Gastroesophageal sphincter (tissue), 4 donors: ENCODE measurements around the gene TPRX1. TPM values are rescaled to one million over a fixed set of nuclear protein-coding genes. Genes with fewer than 3 reads are reported as not detected.
"Not testable (repeated sequence)": the region's sequence is repeated elsewhere in the genome, so short reads cannot be mapped to it uniquely, and the experiment has no call there.

ENCODE experiments used
- ATAC-seq: fragments of 150-250 bp; one replicate; pipeline ENCODE4 v1.9.1; 2016; ENCODE audit warnings: mild to moderate bottlenecking, moderate library complexity
- H3K27ac ChIP-seq, 4 donors: fragments of 200-600 bp; sonication (generic) in 3 of 4; 1 replicate in 3 of 4; 2 replicates in 1 of 4; pipeline ENCODE4 v1.5.1; 2016 to 2019
- H3K27me3 ChIP-seq: fragments of 200-600 bp; sonication (generic); one replicate; pipeline ENCODE4 v1.5.1; 2019
- H3K36me3 ChIP-seq, 2 donors: fragments of 200-600 bp; sonication (generic); one replicate each; pipeline ENCODE4 v1.5.1; 2019; ENCODE audit warnings: control low read depth in 1 of 2
- H3K4me1 ChIP-seq, 3 donors: fragments of 200-600 bp; sonication (generic); 1 replicate in 2 of 3; 2 replicates in 1 of 3; pipeline ENCODE4 v1.5.1; 2016 to 2019; ENCODE audit warnings: control low read depth in 2 of 3
- H3K4me3 ChIP-seq, 2 donors: fragments of 200-600 bp; sonication (generic); one replicate each; pipeline ENCODE4 v1.5.1; 2019; ENCODE audit warnings: mild to moderate bottlenecking in 1 of 2, moderate library complexity in 1 of 2
- H3K9me3 ChIP-seq, 3 donors: fragments of 200-600 bp; sonication (generic); one replicate each; pipeline ENCODE4 v1.5.1; 2017 to 2019; ENCODE audit warnings: control low read depth in 2 of 3
- EP300 ChIP-seq: sonication (generic); formaldehyde crosslinking; IDR thresholded peaks from one replicate; pipeline ENCODE4 v1.6.1; 2017; ENCODE audit warnings: antibody characterized with exemption, mild to moderate bottlenecking
- POLR2A ChIP-seq, 2 donors: fragments of 450-650 bp; IDR thresholded peaks; one replicate each; pipeline ENCODE4 v1.6.1; 2017; ENCODE audit warnings: antibody characterized with exemption in 2 of 2, mild to moderate bottlenecking in 2 of 2, moderate library complexity in 1 of 2
- POLR2AphosphoS5 ChIP-seq: sonication (generic); formaldehyde crosslinking; IDR thresholded peaks from one replicate; pipeline ENCODE4 v1.6.1; 2017; ENCODE audit warnings: antibody characterized with exemption
- WGBS, 2 donors: methylation state at CpG; one replicate each; pipeline ENCODE4 v1.1.5; 2018; ENCODE audit warnings: low coverage in 1 of 2; 5-methylcytosine and 5-hydroxymethylcytosine counted together
- total RNA-seq, 4 donors: library from RNA; depleted of rRNA; stranded (reverse); fragments of >200 nt; gene quantifications; one replicate each; pipeline ENCODE4 v1.1.0, GENCODE V29; 2016
- TF ChIP-seq, protein P1 (sequence below), 4 experiments: fragments of 200-600 bp in 2 of 4; fragments of 450-650 bp in 2 of 4; sonication (generic) in 1 of 4; IDR thresholded peaks; one replicate each; pipeline ENCODE4 v1.5.1; 2017 to 2019; ENCODE audit warnings: antibody characterized with exemption in 4 of 4, mild to moderate bottlenecking in 2 of 4, moderate library complexity in 2 of 4

TPRX1 gene, protein sequence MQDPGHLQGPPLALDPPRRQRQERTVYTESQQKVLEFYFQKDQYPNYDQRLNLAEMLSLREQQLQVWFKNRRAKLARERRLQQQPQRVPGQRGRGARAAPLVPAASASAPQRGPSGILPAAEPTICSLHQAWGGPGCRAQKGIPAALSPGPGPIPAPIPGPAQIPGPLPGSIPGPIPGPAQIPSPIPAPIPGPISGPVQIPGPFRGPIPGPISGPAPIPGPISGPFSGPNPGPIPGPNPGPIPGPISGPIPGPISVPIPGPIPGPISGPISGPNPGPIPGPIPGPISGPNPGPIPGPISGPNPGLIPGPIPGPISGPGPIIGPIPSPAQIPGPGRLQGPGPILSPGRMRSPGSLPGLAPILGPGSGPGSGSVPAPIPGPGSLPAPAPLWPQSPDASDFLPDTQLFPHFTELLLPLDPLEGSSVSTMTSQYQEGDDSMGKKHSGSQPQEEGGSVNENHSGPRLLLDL
- total RNA-seq, result not detected

DNA sequence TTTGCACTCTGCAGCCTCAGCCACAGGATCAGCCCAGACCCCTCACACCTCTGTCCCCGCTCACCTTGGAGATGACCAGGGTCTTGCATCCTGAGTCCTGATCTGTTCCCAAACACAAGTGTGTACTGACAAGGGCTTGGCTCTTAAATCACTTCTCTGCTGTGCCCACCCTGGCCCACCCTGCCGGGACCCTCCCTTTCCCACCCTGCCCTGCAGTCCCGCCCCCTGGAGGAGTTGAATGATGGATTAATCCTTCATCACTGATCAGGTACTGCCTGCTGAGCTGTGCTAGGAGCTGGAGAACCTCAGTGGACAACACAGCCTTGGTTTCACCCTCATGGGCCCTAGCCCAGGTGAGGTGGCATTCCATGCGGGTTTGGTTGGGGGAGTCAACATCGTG, at the start of gene TPRX1:
Gene TPRX1, minus strand, starts transcription at position 101 of the 400 bp plus-strand sequence. Its CDS starts 12 bp downstream, at position 89.
- not testable (repeated sequence) for H3K27ac ChIP-seq, H3K4me3 ChIP-seq, H3K27me3 ChIP-seq, H3K36me3 ChIP-seq, ATAC-seq, H3K4me1 ChIP-seq, H3K9me3 ChIP-seq
- WGBS, 2 donors, result 80% methylated on average over 1 of the region's 5 CpGs; no CpG with 5 or more reads in 1 of the 2 donors

DNA sequence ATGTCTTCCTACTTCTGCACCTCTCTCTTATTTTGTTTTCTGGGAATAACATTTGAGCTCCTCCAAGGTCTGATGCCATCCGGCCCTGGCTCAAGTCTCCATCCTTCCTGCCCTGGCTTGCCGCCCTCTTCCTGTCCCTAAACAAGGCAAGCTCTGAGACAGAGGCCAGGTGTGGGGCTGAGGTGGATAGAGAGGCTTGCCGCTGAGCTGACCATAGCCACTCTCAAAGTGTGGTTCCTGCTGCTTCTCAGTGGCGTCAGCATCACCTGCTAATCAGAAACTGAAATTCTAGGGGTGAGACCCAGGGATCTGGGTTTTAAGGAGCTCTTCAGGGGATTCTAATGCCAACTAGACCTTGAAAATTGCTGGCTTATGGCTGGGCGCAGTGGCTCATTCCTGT, 48.7 kb upstream of the TPRX1 start:
- Histone ChIP-seq H3K27me3 (peaks cover 94% of the 10 kb centered on the region), H3K27ac (no peak overlapping the region), H3K4me1 (peaks cover 0 to 13% (median 0%) of the 10 kb centered on the region in 3 donors), H3K36me3 (no peaks in the 10 kb centered on the region), H3K4me3 (no peak overlapping the region), H3K9me3 (no peaks in the 10 kb centered on the region)
- TF ChIP-seq POLR2AphosphoS5 (no peak), EP300 (no peak), POLR2A (IDR thresholded peaks at IDR 0.05) (no peak)
- TF ChIP-seq, protein P1, sequence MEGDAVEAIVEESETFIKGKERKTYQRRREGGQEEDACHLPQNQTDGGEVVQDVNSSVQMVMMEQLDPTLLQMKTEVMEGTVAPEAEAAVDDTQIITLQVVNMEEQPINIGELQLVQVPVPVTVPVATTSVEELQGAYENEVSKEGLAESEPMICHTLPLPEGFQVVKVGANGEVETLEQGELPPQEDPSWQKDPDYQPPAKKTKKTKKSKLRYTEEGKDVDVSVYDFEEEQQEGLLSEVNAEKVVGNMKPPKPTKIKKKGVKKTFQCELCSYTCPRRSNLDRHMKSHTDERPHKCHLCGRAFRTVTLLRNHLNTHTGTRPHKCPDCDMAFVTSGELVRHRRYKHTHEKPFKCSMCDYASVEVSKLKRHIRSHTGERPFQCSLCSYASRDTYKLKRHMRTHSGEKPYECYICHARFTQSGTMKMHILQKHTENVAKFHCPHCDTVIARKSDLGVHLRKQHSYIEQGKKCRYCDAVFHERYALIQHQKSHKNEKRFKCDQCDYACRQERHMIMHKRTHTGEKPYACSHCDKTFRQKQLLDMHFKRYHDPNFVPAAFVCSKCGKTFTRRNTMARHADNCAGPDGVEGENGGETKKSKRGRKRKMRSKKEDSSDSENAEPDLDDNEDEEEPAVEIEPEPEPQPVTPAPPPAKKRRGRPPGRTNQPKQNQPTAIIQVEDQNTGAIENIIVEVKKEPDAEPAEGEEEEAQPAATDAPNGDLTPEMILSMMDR (IDR thresholded peaks at IDR 0.05), result no peak
- ATAC-seq, result no peak
- 67 to 80% methylated on average over 1 of the region's 5 CpGs for WGBS, 2 donors

DNA sequence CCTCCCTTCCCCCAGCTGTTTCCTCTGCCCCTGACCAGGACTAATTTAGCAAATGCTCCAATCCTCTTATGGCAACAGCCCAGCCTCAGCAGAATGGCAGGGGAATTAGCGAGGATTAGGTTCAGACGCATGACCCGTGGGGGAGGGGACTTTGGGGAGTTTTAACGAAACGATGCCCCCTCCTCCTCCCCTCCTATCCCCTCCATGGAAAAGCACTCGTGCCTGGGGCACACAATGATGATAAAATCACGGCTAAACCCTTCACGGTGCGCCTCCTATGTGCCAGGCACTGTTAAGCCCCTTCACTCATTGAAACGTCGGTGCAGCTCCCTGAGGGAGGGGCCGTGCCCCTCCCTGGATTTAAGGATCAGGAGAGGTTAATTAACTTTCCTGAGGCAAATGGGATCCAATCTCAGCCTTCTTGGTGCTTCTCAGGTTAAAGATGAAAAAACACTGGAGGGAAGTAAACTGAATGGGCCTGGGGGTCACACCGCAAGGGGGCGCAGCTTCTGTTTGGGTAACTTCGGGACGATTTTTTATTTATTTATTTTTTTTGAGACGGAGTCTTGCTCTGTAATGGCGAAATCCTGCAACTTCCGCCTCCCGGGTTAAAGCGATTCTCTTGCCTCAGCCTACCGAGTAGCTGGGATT, 44.6 kb upstream of the TPRX1 start:
- no peaks in the 10 kb centered on the region for H3K9me3 ChIP-seq
- no peak for TF ChIP-seq POLR2AphosphoS5
- TF ChIP-seq, protein P1 (IDR thresholded peaks at IDR 0.05), result peak in 2 of 4 experiments; percentile 13 to 35
- TF ChIP-seq EP300, result no peak
- no peak for TF ChIP-seq POLR2A (IDR thresholded peaks at IDR 0.05)
- peaks cover 0 to 13% (median 0%) of the 10 kb centered on the region in 3 donors for H3K4me1 ChIP-seq
- H3K27me3 ChIP-seq, result peaks cover 97% of the 10 kb centered on the region
- 3 to 6% methylated on average over 11 to 13 of the region's 22 CpGs for WGBS, 2 donors
- H3K4me3 ChIP-seq, result no peak overlapping the region
- ATAC-seq, result no peak
- H3K27ac ChIP-seq, result no peak overlapping the region
- no peaks in the 10 kb centered on the region for H3K36me3 ChIP-seq

DNA sequence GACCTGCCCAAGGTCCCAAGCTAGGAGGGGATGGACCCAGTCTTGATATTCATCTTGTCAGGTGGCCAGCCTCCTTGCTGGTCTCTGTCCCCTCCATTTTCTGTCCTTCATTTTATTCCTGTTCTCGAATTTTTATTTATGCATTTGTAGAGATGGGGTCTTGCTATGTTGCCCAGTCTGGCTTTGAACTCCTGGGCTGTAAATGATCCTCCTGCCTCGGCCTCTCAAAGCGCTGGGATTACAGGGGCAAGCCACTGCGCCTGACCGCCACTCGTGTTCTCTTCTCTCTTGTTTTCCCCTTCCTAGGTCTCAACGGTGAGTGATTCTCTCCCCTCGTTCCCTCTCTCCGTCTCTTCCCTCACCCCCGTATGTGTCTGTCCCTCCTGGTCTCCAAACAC, 44.1 kb upstream of the TPRX1 start:
- ATAC-seq, result no peak
- H3K27ac ChIP-seq, result no peak overlapping the region
- TF ChIP-seq POLR2A (IDR thresholded peaks at IDR 0.05) (no peak), POLR2AphosphoS5 (no peak), EP300 (no peak)
- TF ChIP-seq, protein P1 (IDR thresholded peaks at IDR 0.05), result no peak
- no peak overlapping the region for H3K4me3 ChIP-seq
- WGBS, 2 donors, result 45 to 50% methylated on average over 9 to 10 of the region's 10 CpGs
- H3K4me1 ChIP-seq, result peaks cover 0 to 13% (median 0%) of the 10 kb centered on the region in 3 donors
- H3K36me3 ChIP-seq, result no peaks in the 10 kb centered on the region
- no peaks in the 10 kb centered on the region for H3K9me3 ChIP-seq
- H3K27me3 ChIP-seq, result peaks cover 91% of the 10 kb centered on the region

DNA sequence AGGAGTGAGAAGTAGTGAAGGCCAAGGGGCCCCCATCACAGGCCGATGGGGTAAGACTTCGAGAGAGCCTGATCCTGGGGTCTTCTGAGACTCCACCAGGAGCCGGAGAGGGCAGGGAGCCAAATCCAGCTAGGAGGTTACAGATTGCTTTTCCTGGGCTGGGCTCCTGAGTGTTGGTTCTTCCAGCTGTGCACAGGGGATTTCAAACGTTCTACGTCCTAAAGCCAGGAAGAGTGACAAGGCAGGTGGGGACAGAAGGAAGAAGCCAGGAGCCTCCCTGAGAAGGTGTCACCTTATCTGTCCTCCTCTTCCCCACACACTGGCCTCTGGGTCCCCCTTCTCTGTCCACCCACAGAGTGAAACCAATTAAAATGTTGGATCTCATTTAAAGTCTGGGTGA, 38.6 kb upstream of the TPRX1 start:
- 30 to 47% methylated on average over 3 of the region's 5 CpGs for WGBS, 2 donors
- no peaks in the 10 kb centered on the region for H3K9me3 ChIP-seq
- no peak overlapping the region for H3K4me3 ChIP-seq
- H3K4me1 ChIP-seq, result no peaks in the 10 kb centered on the region
- ATAC-seq, result no peak
- no peaks in the 10 kb centered on the region for H3K36me3 ChIP-seq
- H3K27ac ChIP-seq, result no peak overlapping the region
- TF ChIP-seq POLR2A (IDR thresholded peaks at IDR 0.05) (no peak), POLR2AphosphoS5 (no peak), EP300 (no peak)
- TF ChIP-seq, protein P1 (IDR thresholded peaks at IDR 0.05), result no peak
- H3K27me3 ChIP-seq, result peaks cover 74% of the 10 kb centered on the region
